G401 (cell line): ENCODE data around the gene ZBTB11. TPM values are rescaled to one million over a fixed set of nuclear protein-coding genes. Genes with fewer than 3 reads are reported as not detected.
"Not testable (repeated sequence)": the region's sequence is repeated elsewhere in the genome, so short reads cannot be mapped to it uniquely, and the experiment has no call there.

Experiments used
- DNase-seq: peaks from one replicate; pipeline ENCODE4 v3.0.0-alpha.2; 2015; ENCODE audit warnings: low spot score
- in situ Hi-C: cut with HindIII; loops from 2 replicates; pipeline ENCODE4 v1.10.0; 2016; ENCODE audit warnings: low sequenced_read_pairs, mixed read lengths
- total RNA-seq: library from RNA; depleted of rRNA; stranded (reverse); fragments of >200 nt; shearing (Covaris generic); gene quantifications from 2 replicates; pipeline ENCODE4 v1.2.3, GENCODE V29; 2014; rRNA removed

The ZBTB11 gene, protein sequence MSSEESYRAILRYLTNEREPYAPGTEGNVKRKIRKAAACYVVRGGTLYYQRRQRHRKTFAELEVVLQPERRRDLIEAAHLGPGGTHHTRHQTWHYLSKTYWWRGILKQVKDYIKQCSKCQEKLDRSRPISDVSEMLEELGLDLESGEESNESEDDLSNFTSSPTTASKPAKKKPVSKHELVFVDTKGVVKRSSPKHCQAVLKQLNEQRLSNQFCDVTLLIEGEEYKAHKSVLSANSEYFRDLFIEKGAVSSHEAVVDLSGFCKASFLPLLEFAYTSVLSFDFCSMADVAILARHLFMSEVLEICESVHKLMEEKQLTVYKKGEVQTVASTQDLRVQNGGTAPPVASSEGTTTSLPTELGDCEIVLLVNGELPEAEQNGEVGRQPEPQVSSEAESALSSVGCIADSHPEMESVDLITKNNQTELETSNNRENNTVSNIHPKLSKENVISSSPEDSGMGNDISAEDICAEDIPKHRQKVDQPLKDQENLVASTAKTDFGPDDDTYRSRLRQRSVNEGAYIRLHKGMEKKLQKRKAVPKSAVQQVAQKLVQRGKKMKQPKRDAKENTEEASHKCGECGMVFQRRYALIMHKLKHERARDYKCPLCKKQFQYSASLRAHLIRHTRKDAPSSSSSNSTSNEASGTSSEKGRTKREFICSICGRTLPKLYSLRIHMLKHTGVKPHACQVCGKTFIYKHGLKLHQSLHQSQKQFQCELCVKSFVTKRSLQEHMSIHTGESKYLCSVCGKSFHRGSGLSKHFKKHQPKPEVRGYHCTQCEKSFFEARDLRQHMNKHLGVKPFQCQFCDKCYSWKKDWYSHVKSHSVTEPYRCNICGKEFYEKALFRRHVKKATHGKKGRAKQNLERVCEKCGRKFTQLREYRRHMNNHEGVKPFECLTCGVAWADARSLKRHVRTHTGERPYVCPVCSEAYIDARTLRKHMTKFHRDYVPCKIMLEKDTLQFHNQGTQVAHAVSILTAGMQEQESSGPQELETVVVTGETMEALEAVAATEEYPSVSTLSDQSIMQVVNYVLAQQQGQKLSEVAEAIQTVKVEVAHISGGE
- 16.9 and 20.0 TPM in 2 replicates for total RNA-seq

DNA sequence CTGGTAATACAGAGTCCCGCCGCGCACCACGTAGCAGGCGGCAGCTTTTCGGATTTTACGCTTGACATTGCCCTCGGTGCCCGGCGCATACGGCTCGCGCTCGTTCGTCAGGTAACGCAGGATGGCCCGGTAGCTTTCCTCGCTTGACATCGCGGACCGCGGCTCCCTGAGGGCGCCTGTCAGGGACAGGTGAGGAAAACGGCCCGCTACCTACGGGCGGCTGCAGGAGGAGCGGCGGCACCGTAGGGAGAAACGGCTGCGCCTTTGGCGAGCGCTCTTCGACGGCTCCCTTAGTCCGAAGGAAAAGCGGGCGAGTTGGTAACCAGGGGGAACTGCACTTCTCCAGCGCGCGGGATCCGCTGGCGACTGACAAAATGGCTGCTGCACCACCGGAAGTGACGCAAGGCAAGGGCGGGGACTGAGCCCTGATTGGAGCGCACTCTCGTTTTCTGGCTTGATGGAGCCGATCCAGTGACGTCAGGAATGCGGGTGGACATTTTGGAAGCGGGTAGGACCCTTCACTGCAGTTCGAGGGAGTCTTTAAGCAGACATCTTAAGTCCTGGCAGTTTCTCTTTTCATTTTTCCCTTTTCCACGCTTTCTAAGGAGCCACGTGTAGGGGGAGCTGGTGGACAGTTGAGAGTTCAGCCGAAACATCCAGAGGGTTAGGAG is at the start of gene ZBTB11:
Gene ZBTB11, minus strand, starts transcription at position 368 of the 671 bp plus-strand sequence. Its CDS starts 218 bp downstream, at position 150.
- in situ Hi-C loops = no loop called here
- peak; percentile 100 for DNase-seq

DNA sequence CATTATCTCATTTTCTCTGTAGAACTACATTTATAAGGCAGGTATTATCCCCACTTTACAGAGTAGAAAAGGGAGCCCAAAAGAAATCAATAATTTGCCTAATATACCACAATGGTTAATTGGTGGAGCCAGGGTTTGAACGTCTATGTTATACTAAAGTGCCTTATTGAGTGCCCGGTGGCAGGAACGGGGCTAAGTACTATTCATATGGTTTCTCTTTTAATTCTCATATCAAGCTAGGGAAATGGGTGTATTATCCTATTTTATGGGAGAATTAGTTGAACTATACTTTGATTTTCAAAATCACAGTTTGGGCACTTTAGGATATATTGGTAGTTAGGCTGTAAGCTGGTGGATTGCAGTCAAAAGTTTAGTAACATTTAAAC is 49.0 kb upstream of the ZBTB11 start:
- in situ Hi-C loops = no loop called here
- no peak for DNase-seq

DNA sequence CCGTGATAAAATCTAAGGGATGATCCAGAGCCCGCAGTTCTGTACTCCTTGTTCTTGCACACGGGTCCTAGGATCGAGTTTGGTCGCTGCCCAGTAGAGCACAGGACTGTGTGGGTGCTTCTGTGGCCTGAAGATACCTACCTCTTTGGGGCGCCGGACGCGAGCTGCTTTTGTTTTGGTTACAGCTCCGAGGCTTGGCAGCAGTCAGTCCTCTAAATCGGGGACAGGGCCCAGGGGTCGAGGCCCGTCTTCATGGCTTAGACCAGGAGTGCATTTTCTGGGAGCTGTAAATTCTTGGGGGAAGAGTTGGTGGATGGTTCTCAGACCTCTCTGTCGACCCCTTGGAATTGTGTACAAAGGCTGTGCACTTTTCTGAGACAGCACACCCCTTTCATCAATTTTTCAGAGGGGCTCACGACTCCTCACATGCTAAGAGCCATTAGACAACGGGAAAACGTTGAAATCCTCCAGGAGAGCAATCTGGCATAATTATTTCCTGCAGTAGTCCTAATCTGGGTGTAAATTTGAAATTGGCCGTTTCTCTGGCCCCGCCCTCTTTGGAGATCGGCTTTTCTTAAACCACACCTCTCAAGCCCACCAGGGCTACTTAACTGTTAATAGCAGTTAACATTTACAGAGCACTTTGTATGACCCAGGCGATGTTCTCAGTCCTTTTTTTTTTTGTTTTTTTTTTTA is 48.4 kb upstream of the ZBTB11 start:
- in situ Hi-C loops = no loop called here
- DNase-seq = peak; percentile 31

DNA sequence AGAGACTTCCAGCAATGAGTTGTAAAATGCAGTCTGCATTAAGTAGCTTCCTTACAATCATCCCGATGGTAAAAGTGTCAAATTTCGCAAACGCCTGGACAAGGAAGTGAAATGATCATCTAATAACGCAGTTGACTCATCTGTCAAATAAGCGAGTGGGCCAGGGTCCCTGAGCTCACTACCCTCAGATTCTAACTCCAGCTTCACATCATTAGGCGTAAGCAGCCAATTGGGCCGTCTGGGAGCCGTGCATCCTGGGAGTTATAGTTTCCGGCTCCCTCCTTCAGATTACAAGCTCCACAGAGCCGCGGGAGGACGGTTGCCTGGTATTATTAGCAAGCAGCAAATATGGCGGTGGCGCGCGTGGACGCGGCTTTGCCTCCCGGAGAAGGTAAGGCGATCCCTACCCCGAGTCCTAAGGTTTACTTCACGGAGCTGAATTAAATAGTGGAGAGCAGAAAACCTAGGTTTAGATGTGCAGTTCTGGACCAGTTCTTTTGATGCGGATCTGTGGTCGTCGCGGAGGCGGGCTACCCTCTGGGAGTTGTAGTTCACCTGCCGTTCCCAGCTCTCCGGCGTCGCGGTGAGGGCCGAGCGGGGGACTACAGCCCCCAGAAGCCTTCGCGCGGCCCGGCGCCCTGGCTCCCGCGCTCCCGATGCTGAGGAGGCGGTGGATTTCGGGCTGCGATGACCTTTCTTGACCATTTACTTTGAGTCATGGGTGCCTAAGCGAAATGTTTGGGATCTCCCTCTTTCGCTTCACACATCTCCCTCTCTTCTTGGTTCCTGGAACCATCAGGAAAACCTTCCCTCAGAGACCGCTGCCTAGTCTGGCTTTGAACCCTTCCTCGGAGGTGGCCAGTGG is 47.6 kb upstream of the ZBTB11 start, which contains the start of gene CEP97:
Gene CEP97, plus strand, starts transcription at position 286 of the 865 bp plus-strand sequence. Its CDS starts 63 bp downstream, at position 349.
- peak; percentile 97 for DNase-seq
- in situ Hi-C loops = no loop called here

DNA sequence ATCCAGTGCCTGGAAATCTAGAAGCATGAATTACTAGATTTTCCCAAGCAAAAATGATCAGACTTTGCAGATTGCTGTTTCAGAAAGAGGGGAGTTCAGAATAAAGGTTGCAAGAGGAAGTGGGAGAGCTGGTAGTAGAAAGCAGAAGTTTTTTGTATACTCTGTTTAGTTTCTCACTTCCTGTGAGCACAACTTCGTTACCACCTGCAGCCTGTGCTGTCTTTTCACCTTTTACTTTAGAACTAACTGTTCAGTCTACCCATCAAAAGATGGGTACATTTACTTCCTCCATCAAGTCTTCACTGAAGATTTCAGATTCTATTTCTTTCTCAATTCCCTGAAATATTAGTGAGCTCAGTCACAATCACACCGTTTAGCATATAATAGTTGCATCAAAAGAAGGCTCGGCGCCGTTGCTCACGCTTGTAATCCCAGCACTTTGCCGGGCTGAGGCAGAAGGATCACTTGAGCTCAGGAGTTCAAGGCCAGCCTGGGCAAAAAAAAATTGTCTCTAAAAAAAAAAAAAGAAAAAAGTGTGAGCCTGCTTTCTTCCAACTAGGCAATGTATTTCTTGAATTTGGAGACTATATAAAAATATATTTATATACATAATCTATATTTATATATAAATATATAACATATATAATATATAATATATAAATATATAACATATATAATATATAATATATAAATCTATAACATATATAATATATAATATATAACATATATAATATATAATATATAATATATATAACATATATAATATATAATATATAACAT is 45.7 kb upstream of the ZBTB11 start:
- no peak for DNase-seq
- in situ Hi-C loops = no loop called here

DNA sequence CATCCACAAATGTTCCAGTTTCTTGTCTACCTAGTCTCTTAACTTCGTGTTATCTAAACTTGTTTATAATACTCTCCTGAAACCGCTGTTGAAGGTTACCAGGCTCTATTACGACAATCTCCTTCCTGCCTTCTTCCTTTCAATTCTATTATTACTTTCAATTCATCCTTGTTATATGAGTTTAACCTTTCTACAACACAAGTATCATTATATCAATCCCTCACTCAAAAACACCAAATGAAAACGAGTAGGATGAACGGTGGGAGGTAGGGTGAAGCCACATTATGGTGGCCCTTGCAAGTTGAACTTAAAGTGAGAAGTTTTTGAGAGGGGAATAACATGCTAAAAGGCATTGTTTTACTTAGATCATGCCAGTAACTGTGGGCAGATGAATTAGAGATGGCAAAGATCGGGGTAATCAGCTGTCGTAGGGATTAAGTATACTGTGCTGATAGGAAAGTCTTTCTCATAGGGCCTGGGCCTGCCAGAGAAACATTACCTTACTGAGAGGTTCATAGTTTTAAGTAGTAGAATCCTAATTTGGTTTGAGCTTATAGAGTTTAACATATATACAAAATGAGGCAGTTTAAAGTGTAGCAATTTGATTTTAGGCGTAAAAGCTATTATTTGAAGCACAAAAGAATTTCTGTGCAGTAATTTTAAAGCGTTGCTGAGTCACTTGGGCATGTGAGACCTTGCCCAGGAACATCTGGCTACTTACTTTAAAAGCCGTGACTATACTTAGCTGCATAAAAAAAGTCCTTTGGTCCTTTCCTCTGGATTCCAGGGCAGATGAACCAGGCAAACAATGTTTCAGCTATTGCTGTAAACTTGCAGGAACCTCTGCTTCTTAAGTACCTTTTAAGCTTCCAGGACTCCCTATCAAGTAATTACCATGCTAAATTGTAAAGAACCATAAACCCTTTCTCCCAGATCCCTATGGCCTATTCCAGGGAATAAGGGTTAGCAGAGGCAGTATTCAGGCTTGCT is 44.2 kb upstream of the ZBTB11 start:
- in situ Hi-C loops = no loop called here
- DNase-seq = peak; percentile 11

DNA sequence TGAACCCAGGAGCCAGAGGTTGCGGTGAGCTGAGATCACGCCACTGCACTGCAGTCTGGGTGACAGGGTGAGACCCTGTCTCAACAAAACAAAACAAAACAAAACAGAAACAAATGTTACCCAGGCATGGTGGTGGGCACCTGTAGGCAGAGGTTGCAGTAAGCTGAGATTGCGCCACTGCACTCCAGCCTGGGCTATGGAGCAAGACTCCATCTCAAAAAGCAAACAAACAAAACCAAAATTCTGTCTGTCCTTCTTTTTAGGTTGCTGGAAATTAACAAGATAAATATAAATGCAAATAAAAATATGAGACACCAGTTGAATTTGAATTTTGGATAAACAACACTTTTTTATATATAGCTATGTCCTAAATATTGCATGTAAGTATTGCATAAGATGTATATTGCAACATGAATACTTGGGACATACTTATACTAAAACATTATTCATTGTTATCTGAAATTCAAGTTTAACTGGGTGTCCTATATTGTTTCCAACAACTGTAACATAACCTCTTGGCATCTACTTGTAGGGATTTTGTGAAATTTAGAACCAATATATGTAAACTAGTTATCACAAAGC is 42.8 kb upstream of the ZBTB11 start:
- DNase-seq = no peak
- in situ Hi-C loops = no loop called here

DNA sequence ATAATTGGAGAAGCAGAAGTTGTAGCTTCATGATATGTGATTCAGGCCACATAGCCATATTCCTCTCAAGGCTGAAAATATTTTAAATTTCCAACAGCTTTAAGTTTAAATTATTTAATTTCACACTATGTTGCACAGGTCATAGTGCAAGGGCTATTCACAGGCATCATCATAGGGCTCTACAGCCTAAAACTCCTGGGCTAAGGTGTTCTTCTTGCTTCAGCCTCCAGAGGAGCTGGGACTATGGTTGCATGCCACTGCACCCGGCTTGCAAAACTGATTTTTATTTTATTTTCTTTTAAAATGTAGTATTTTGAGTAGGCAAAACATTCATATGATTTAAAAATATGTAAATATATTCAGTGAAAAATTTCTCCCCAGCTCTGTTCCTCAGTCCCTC is 41.5 kb upstream of the ZBTB11 start:
- in situ Hi-C loops = no loop called here
- no peak for DNase-seq

DNA sequence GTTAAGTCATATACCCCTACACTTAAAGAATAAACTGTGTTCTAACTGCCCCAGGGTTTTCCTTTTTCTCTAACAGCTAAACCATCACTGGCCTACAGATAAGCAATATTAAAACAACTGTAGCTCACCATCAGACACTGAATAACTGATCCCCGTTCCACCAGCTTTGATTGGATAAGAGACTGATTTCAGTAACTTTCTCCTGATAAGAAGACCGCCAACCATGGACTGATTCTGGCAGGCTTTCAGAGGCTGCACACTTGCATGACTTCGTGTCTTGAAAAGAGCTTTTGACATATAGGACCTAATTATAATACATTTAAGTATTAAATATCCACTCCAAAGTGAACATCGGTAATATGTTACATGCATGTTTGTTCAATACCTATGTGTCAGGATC is 32.2 kb upstream of the ZBTB11 start:
- no peak for DNase-seq
- in situ Hi-C loops = no loop called here

DNA sequence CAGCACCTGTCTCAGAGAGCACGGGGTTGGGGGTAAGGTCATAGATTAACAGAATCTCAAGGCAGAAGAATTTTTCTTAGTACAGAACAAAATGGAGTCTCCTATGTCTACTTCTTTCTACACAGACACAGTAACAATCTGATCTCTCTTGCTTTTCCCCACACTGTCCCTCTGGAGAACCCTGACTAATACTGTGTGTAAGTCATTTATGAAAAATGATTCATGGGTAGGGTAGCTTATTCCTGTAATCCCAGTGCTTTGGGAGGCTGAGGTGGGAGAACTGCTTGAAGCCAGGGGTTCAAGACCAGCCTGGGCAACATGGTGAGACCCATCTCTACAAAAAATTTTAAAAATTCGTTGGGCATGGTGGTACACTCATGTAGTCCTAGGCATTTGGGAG is 27.7 kb upstream of the ZBTB11 start:
- in situ Hi-C loops = not testable (repeated sequence)

DNA sequence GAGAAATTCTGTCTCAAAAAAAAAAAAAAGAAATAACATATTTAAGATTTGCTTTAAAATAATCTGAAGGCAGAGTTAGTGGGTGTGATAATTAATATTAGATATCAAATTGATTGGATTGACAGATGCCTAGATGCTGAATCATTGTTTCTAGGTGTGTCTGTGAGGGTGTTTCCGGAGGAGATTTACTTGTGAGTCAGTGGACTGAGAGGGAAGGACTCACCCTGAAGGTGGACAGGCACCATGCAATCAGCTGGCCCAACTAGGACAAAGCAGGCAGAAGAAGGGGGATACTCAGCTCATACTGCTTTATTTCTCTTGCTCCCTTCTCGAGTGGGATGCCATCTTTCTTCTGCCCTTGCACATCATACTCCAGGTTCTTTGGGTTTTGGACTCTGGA is 26.2 kb upstream of the ZBTB11 start:
- no peak for DNase-seq
- in situ Hi-C loops = no loop called here

More for the DNA sequence above, 27.7 kb upstream of the ZBTB11 start:
- DNase-seq = not testable (repeated sequence)

DNA sequence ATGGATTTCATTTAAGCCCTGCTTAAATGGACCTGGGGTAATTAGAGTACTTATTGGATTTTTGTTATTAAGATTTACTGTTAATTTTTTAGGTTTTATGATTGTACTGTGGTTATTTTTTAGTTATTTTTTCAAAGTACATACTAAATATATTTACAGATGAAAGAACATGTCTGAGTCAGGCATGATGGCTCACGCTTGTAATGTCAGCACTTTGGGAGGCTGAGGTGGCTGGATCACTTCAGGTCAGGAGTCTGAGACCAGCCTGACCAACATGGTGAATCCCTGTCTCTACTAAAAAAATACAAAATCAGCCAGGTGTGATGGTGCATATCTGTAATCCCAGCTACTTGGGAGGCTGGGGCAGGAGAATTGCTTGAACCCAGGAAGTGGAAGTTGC is 25.8 kb upstream of the ZBTB11 start:
- no peak for DNase-seq
- in situ Hi-C loops = no loop called here

DNA sequence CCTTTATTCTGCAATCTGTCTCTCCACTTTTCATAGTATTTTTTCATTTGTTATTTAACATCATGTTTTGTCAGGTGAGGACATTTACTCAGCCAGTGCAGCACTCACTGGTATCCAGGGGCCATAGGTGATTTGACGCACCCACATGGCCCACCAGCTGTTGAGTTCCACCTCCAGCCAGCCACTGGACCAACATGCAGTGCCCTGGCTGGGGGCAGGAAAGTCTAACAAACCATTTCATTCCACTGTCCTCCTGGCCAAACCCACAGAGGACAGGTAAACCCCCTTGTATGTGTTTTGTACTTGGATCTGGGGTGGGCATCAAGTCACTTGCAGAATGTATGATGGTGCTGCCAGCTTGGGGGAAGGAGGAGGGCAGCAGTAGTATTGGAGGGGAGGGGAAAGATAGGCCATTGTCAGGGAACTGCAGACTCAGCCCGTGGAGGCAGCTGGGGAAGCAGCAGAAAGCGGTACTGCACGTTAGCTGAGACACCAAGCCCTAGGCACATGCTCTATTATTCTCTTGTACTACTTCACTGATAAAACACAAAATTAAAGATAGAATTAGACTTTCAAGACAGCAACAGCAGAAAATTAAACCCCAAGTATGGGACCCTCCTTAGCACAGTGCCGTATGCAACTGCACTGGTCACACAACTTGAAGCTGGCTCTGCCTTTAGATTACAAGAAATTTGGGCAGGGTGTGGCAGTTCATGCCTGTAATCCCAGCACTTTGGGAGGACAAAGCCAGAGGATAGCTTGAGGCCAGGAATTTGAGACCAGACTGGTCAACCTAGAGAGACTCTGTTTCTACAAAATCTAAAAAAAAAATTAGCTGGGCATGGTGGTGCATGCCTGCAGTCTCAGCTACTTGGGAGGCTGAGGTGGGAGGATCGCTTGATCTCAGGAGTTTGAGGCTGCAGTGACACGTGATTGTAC is 25.0 kb upstream of the ZBTB11 start:
- no peak for DNase-seq
- in situ Hi-C loops = no loop called here

DNA sequence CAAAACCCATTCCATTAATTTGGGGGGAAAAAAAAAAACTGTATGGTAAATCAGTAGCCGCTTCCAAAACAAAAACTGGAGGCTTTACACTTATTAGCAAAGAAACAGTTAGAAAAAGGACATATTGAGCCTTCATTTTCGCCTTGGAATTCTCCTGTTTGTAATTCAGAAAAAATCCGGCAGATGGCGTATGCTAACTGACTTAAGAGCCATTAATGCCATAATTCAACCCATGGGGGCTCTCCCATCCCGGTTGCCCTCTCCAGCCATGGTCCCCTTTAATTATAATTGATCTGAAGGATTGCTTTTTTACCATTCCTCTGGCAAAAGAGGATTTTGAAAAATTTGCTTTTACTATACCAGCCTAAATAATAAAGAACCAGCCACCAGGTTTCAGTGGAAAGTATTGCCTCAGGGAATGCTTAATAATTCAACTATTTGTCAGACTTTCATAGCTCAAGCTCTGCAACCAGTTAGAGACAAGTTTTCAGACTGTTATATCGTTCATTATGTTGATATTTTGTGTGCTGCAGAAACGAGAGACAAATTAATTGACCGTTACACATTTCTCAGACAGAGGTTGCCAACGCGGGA is 18.9 kb upstream of the ZBTB11 start:
- peak; percentile 76 for DNase-seq
- in situ Hi-C loops = no loop called here
